Measurements from ENCODE around the gene PLEKHM2. TPM values are rescaled to one million over a fixed set of nuclear protein-coding genes. Genes with fewer than 3 reads are reported as not detected.

Gene PLEKHM2
- total RNA-seq, 4 donors from 2014 or later, result 41.9 to 74.5 (median 55.7) TPM

DNA sequence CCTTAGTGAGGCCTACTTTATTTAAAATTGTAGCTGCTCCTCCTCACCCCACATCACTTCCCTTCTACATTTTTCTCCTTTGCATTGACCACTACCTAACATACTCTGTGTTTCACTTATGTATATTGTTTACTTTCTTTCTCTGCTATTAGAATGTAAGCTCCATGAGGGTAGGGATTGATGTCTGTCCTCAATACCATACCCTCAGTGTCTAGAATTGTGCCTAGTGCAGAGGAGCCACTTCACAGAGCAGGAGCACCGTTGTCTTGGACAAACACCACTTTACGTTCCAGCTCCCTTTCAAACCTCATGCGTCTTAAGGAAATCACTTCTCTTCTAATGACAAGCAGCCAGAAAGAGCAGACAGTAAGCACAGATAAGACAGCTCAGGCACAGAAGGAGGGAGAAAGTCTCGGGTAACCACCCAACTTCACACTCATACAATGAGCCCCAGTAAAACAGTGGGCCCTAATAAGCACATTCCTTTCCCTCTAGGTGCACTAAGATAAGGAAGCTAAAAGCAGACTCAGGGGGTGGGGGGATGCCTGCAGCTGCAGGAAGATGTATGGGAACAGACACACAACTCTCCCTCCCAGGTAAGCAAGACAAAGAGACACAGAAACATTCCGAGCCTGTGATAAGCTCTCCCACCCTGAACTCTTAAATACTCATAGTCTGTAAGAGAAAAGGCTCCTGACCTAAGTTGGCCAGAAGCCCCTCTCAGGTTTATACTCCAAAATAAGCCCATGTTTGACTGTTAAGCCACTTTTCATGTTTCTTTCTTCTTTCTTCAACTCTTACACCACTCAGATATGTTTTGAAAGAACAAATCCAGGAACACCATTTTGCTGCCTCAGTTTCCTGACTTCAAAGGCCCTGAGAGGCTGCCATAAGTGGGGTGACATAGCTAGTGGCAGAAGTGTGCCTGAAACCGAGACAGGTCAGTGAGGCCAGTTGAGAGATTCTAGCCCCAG is 7.1 kb upstream of the PLEKHM2 start:
- TF ChIP-seq, protein P1, sequence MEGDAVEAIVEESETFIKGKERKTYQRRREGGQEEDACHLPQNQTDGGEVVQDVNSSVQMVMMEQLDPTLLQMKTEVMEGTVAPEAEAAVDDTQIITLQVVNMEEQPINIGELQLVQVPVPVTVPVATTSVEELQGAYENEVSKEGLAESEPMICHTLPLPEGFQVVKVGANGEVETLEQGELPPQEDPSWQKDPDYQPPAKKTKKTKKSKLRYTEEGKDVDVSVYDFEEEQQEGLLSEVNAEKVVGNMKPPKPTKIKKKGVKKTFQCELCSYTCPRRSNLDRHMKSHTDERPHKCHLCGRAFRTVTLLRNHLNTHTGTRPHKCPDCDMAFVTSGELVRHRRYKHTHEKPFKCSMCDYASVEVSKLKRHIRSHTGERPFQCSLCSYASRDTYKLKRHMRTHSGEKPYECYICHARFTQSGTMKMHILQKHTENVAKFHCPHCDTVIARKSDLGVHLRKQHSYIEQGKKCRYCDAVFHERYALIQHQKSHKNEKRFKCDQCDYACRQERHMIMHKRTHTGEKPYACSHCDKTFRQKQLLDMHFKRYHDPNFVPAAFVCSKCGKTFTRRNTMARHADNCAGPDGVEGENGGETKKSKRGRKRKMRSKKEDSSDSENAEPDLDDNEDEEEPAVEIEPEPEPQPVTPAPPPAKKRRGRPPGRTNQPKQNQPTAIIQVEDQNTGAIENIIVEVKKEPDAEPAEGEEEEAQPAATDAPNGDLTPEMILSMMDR (IDR thresholded peaks at IDR 0.05; ENCODE audit: low read depth), result no peak

DNA sequence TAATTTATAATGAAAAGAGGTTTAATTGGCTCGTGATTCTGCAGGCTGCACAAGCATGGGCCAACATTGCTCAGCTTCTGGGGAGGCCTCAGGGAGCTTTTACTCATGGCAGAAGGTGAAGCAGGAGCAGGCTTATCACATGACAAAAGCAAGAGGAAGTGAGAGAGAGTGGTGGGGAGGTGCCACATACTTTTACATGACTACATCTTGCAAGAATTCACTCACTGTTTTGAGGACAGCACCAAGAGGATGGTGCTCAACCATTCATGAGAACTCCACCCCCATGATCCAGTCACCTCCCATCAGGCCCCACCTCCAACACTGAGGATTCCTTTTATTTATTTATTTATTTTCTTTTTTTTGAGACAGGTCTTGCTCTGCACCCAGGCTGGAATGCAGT is 5.5 kb upstream of the PLEKHM2 start:
- TF ChIP-seq, protein P1 (IDR thresholded peaks at IDR 0.05; ENCODE audit: low read depth), result no peak

DNA sequence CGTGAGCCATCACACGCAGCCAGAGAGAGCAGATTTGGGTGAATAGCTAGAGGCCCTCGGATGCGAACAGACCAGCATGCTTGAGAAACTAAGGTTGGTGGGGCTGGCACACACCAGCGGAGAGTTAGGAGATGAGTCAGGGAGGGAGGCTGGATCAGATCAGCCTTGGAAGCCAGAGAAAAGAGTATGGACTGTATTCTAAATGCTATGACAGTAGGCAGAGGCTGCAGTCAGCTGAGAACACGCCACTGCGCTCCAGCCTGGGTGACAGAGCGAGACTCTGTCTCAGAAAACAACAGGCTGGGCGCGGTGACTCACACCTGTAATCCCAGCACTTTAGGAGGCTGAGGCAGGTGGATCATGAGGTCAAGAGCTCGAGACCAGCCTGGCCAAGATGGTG is 4.0 kb upstream of the PLEKHM2 start:
- TF ChIP-seq, protein P1 (IDR thresholded peaks at IDR 0.05; ENCODE audit: low read depth), result no peak

DNA sequence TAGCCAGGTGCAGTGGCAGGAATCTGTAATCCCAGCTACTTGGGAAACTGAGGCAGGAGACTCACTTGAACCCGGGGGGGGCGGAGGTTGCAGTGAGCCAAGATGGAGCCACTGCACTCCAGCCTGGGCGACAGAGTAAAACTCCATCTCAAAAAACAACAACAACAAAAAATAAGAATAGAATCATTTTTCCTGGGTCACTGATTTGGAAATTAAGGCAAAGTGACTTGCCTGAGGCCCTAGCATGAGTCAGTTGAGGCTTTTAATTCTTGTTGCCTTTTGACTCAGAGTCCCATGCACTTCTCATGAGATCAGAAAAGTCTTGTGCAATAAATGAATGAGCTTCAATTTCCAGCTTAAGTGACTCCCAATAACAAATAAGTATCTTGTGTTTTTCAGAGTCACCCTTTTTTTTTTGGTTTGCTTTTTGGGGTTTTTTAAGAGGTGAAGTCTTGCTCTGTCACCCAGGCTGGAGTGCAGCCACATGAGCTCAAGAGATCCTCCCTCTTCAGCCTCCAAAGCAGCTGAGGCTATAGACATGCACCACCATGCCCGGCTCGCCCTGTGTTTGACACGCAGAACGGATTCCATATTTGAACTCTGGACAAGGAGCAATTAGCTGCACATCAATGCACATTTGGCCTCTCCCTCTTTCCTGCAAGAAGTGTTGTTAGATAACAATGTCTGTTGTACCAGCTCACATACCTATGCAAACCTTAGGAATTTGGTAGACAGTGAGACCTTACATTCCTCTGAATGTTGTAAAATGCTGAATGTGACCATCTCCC is 3.4 kb upstream of the PLEKHM2 start:
- TF ChIP-seq, protein P1 (IDR thresholded peaks at IDR 0.05; ENCODE audit: low read depth), result no peak

DNA sequence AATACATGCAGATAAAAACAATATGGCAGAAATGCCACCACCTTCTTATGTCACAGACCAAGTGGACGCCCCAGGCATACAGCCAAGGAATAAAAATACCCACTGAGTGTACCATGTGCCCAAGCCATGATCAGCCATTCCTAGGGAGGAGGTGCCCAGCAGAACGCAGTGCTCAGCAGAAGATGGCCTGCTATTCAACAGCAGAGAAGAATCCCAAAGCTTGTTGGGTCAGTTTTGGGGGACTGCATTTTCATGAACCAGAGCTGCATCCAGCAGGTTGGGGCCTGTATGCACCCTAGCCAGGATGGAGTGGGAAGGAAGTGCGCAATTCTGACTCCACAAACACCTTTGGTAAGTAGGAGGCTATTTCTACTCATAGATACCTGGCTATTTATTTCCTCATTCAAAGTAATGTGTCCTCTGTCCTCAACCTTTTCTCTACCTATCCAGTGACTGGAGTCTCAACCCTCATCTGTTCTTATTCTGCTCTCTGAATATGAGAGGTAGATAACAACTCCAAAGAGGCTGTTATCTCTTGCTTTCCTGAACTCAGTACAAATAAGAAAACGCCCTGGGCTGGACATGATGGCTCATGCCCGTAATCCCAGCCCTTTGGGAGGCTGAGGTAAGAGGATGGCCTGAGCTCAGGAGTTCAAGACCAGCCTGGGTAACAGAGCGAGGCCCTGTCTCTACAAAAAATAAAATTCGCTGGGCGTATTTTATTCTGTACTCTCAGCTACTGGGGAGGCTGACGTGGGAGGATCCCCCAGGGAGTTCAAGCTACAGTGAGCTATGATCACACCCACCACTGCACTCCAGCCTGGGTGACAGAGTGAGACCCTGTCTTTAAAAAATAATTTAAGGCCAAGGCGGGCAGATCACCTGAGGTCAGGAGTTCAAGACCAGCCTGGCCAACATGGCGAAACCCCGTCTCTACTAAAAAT is 2.5 kb upstream of the PLEKHM2 start:
- TF ChIP-seq, protein P1 (IDR thresholded peaks at IDR 0.05; ENCODE audit: low read depth), result no peak

DNA sequence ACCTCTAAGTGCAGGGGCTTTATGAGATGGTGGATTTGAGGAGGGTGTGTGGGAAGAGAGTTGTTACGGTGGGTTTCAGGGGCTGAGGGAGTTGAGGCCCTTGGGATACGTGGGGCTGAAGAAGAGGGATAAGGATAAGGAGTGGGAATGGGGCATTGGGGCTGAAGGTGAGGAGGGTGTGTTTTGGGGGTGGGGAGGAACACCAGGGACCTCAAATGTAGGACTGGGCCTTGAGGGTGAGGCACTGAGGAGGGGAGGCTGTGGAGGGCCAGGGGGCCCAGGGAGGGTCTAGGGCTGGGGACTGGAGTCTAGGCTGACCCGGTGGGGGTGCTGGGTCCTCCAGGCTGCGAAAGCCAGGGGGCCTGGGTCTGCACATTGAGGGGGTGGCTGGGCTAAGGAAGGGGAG is 1.2 kb upstream of the PLEKHM2 start:
- TF ChIP-seq, protein P1 (IDR thresholded peaks at IDR 0.05; ENCODE audit: low read depth), result no peak

All from subcutaneous adipose tissue (tissue), 4 donors.